Ureter (tissue), 1 donor: ENCODE data around the gene LCE2A. TPM values are rescaled to one million over a fixed set of nuclear protein-coding genes. Genes with fewer than 3 reads are reported as not detected.

ENCODE experiments used
- DNase-seq: peaks from one replicate; pipeline ENCODE4 v3.0.0-alpha.2; 2020; ENCODE audit warnings: low spot score
- total RNA-seq: library from RNA; stranded (reverse); gene quantifications from one replicate; pipeline ENCODE4 v1.2.4, GENCODE V29; 2023
- donor health status: DM: yes; HTN: yes; CAD: no.

The LCE2A gene
- total RNA-seq, 1 donor from 2014 or later: not detected

- no peak for DNase-seq
Observed at GRCh38 chr1:152743371-152744145, 45.4 kb downstream of the LCE2A start.

DNA sequence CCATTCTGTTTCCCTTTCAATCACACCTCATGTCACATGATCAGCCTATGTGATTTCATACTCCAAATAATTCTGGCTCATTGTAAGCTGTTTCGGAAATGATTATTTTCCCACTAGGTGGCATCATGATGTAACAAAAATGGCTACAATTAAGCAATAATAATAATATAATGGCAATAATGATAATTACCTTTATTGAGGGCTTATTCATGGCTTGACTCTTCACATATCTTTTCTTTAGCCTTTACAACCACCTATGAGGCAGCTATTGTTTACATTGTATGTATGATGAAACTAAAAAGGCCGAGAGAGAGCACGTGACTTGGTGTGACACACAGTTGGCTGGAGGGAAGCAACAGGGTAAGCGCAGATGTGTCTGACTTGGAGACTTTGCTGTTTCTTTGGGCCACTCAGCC lies 47.2 kb downstream of the LCE2A start:
- no peak for DNase-seq

- DNase-seq: no peak
Observed at GRCh38 chr1:152745765-152746444, 47.8 kb downstream of the LCE2A start.

DNA sequence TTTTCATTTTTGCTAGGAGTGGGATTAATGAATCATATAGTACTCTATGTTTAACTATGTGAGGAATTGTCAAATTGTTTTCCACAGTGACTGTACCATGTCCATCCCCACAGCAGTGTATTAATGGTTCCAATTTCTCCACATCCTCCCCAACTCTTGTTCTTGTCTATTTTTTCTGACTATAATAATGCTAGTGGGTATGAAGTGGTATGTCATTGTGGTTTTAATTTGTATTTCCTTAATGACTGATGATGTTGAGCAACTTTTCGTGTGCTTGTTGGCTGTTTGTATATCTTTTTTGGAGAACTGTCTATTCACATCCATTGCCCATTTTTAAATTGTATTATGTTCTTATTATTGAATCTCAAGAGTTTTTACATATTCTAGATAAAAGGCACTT lies 49.7 kb downstream of the LCE2A start:
- DNase-seq: no peak

Other genes with a start within 250 kb of the LCE2A start
- gene LCE5A, start 187.5 kb upstream of the LCE2A start, total RNA-seq: not detected
- gene CRCT1, start 183.9 kb upstream of the LCE2A start, total RNA-seq: not detected
- gene LCE3E, start 131.6 kb upstream of the LCE2A start, total RNA-seq: not detected
- not detected for gene LCE3D, start 117.8 kb upstream of the LCE2A start, total RNA-seq
- not detected for gene LCE3C, start 98.1 kb upstream of the LCE2A start, total RNA-seq
- not detected for gene LCE3B, start 84.5 kb upstream of the LCE2A start, total RNA-seq
- not detected for gene LCE3A, start 75.2 kb upstream of the LCE2A start, total RNA-seq
- not detected for gene LCE2D, start 35.0 kb upstream of the LCE2A start, total RNA-seq
- not detected for gene LCE2C, start 23.1 kb upstream of the LCE2A start, total RNA-seq
- not detected for gene LCE2B, start 12.2 kb upstream of the LCE2A start, total RNA-seq
- gene LCE4A, start 9.8 kb downstream of the LCE2A start, total RNA-seq: not detected
- gene KPRP, start 59.7 kb downstream of the LCE2A start, total RNA-seq: not detected
- gene LCE1F, start 76.8 kb downstream of the LCE2A start, total RNA-seq: not detected
- not detected for gene LCE1E, start 87.9 kb downstream of the LCE2A start, total RNA-seq
- not detected for gene LCE1D, start 98.4 kb downstream of the LCE2A start, total RNA-seq
- not detected for gene LCE1C, start 108.3 kb downstream of the LCE2A start, total RNA-seq
- gene LCE1B, start 113.6 kb downstream of the LCE2A start, total RNA-seq: not detected
- not detected for gene LCE1A, start 129.1 kb downstream of the LCE2A start, total RNA-seq
- not detected for gene LCE6A, start 144.5 kb downstream of the LCE2A start, total RNA-seq
- gene LCE7A, start 161.7 kb downstream of the LCE2A start, total RNA-seq: not detected
- gene SMCP, start 180.0 kb downstream of the LCE2A start, total RNA-seq: not detected
- 43.4 TPM for gene IVL, start 210.2 kb downstream of the LCE2A start, total RNA-seq
- gene SPRR5, start 248.9 kb downstream of the LCE2A start, total RNA-seq: not detected